GM18873 (cell line): ENCODE data around the gene PDIA6.
"Not testable (repeated sequence)": the region's sequence is repeated elsewhere in the genome, so short reads cannot be mapped to it uniquely, and the experiment has no call there.

Source experiments
- ATAC-seq: cut with Tn5 transposase; IDR thresholded peaks from one replicate; pipeline ENCODE4 v1.9.1; 2021; ENCODE audit warnings: mild to moderate bottlenecking, moderate library complexity, moderate number of reproducible peaks; ENCODE audit not compliant: unreplicated experiment, low FRiP score

The PDIA6 gene

DNA sequence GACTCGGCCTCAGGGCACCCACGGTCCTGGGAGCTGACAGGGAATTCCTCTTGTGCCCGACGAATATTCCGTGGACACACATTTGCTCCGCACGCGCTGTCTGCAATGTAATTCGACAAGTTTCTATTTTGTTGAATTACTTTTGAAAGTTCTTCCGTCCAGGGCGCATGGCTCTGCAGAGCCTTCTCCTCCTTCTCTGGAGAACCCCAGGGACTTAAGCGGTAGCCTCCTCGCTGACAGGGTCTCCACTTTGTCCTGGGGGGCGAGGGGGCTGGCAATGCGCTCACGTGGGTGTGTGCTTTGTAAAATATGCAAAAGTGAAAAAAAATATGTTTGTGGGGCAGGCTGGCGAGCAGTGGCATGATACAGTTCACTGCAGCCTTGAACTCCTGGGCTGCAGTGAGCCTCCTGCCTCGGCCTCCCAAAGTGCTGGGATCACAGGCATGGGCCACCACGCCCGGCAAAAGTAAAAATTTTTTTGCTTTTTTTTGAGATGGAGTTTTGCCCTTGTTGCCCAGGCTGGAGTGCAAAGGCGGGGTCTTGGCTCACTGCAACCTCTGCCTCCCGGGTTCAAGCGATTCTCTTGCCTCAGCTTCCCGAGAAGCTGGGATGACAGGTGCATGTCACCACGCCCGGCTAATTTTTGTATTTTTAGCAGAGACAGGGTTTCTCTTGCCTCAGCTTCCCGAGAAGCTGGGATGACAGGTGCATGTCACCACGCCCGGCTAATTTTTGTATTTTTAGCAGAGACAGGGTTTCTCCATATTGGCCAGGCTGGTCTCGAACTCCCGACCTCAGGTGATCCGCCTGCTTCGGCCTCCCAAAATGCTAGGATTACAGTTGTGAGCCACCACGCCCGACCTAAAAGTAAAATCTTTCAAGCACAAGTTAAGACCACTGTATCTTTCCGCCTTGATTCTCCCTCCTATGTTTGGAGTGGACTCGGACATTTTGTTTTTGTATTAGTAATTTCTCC lies 866 bp upstream of the PDIA6 start:
- ATAC-seq = not testable (repeated sequence)

DNA sequence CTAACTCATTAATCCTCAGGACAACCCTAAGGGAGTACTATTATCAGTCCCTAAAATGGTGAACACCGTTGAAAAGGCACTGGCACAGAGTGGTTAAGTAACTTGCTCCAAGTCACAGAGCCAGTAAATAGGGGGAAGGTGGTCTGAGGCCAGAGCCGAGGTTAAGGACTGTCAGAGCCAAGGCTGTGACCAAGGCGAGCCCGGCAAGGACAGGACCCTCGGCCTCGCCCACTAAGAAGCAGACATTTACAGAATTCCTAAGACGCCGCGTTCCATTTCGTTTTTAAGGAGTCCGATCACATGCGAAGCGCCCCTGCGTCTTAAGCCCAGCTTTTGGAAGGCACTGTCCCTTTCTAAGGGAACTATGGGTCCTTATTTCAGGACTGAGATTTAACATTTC lies 1.1 kb downstream of the PDIA6 start:
- ATAC-seq = no peak

DNA sequence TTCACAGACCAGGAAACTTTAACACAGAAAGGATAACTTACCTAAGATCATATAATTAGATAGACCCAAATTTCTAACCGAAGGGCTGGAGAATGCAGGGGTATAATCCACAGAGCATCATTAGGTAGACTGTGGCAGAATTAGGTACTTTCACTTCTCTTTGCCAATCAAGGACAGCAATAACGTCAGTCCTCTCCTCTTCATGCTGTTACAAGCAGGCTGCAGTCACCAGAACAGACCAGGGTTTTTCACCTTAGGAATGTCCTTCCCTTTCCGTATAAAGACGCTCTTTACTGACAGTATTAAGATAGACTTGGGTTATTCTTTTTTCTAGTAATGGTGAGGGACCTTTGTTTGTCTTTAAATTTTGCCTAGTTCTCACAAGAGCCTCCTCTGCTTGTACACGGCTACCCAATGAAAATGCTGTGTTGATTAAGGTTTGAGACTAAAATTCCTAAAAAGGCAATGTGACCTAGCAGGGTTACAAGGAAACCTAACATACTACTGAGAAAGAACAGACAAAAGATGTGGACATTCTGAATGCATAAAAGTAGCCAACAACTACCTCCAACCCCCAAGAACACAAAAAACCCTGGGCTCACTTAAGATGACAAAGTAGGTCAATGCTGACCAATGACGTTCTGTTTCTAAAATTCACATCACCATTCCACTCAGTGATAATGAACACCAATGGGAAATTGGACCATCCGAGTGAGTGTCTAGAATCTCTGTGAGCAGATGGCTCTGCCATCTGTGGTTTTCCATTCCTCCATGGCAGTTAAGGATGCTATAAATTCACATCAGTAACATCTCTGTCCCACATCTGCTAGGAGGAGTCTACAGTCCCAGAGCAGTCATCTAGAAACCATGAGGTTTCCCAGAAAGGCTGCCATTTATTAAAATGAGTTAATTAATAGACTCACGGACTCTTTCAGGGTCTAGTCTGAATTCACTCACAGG lies 2.1 kb downstream of the PDIA6 start:
- peak; percentile 33 for ATAC-seq

DNA sequence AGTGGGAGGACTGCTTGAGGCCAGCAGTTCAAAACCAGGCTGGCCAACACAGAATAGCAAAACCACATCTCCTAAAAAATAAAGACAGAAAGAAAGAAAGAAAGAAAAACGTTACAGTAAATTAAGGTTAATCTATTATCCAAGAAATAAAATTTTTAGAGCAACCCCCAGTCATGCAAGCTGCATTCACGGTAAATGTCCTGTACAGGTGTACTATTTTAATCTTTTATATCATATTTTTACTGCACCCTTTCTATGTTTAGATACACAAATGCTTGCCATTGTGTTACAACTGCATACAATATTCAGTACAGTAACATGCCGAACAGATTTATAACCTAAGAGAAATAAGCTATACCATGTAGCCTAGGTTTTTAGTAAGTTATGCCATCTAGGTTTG lies 6.0 kb downstream of the PDIA6 start:
- no peak for ATAC-seq

DNA sequence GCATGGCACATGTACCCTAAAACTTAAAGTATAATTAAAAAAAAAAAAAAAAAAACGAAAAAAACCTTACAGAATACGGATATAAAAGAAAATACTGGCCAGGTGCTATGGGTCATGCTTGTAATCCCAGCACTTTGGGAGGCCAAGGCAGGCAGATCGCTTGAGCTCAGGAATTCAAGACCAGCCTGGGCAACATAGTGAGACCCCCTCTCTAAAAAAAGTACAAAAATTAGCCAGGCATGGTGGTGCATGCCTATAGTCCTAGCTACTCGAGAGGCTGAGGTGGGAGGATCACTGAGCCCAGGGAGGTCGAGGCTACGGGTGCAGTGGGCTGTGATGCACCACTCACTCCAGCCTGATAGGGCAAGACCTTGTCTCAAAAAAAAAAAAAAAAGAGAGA lies 6.6 kb downstream of the PDIA6 start:
- ATAC-seq = not testable (repeated sequence)

DNA sequence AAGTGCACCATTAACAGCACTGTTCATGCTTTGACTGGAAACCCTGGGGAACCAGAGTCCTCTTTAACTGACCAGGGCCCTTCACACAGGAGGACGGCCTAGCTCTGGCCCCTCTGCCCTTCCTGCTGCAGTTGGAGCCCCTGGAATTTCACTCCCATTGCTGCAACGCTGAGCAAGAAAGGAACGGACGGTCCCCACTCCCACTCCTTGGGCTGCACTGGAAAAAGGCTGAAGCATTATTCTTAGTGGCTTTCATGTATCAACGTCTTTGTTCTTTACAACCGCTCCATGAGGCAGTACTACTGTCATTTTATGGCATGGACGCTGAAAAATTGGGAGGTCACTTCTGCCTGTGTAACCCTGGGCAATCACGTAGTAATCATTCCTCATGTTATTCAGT lies 9.9 kb downstream of the PDIA6 start:
- no peak for ATAC-seq

DNA sequence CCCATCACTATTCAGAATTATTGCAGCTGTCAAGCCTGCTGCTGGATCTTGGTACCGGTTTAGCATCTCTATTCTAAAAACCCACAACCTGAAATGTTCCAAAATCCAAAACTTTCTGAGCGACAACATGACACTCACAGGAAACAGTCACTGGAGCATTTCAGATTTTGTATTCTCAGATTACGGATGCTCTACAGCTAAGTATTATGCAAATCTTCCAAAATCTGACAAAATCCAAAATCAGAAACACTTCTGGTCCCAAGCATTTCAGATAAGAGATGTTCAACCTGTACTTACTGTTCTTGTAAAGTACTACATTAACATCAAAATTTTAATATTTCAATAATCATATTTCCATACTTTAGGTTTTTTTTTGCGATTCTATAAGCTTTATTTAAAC lies 12.4 kb downstream of the PDIA6 start:
- no peak for ATAC-seq

DNA sequence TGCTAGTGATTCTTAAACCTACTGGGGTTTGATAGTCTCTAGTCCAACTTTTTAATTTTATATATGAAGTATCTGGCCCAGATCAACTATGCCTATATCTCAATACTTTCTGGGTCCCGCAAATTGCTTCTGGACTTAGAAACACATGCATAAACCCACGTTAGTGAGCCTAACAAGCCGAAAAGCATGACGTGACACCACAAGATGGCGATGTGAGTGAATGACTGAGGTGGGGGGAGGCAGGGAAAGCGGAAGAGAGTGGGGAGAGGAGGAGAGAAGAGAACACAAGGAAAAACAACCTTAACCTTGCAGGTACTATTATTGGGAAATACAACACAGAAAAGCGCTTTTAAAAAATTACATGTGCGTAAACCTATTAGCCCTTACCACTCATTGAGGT lies 13.8 kb downstream of the PDIA6 start:
- no peak for ATAC-seq

DNA sequence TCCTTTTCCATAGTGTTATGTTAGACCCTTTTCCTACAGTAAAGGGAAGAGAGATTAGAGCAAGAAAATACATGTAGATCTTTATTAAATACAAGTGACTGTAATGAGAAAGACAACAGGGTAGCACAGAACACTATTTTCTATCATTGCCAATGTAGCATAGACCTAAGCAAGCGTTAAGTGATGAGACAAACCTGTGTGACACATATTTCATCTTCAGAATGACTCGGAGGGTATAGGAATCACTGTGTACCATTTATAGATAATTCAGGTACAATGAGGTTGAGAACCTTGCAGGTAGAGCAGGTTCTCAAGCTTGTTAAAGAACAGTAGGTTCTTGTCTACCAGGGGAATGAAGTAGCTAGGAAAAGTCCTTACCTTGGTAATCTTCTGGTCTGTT lies 15.9 kb downstream of the PDIA6 start:
- no peak for ATAC-seq

DNA sequence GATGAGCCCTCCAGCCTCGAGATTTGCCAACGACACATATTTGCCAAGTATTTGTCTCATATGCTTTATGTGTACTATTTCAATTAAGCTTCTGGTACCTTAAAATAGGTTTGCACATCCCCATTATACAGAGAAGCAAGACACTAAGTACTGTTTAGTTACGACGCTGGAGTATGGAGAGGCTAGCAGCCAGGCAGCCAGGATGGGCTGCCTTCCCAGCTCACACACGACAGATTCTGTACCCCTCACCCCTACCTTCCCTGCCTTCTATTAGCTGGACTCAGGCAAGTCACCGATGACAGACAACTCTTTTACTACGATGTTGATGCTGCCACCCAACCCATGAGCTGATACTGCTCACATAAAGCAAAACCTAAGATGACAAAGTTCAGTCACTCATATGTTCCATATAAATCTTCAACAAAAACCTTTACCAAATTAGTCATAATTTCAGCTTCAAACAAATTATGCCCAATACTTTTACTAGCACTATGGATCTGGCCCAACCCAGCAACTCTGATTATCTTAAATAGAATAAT lies 17.0 kb downstream of the PDIA6 start:
- no peak for ATAC-seq

DNA sequence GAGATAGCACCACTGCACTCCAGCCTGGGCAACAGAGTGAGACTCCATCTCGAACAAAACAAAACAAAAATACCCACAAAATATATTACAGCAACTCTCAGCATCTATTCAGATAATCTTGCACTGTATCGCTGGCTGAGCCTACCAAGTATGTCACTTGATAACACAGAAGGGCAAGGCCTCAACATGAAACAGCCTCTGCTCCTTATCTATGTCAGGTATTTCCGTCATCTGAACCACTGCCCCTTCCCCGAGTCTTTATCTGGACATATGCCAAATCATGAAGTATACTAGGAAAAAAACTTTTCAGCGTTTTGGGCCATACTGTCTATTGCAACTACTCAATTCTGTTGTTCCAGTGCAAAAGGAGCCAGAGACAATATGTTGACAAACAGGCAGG lies 17.7 kb downstream of the PDIA6 start:
- no peak for ATAC-seq

DNA sequence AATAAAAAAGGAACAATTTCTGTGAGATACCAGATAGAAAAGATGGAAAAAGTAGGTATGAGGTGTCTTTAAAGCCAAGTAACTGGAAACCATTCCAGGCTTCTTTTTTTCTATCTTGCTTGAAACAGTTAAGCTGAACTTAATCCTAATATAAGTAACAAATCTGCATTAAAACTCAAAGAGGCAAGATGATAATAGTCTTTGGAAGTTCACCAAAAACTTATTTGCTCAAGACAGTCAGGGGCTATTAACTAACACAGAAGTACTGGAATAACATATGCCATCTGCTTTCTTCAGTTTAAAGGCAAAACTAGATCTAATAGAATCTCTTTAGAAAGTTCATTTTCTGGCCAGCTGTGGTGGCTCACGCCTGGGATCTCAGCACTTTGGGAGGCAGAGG lies 18.8 kb downstream of the PDIA6 start:
- no peak for ATAC-seq

DNA sequence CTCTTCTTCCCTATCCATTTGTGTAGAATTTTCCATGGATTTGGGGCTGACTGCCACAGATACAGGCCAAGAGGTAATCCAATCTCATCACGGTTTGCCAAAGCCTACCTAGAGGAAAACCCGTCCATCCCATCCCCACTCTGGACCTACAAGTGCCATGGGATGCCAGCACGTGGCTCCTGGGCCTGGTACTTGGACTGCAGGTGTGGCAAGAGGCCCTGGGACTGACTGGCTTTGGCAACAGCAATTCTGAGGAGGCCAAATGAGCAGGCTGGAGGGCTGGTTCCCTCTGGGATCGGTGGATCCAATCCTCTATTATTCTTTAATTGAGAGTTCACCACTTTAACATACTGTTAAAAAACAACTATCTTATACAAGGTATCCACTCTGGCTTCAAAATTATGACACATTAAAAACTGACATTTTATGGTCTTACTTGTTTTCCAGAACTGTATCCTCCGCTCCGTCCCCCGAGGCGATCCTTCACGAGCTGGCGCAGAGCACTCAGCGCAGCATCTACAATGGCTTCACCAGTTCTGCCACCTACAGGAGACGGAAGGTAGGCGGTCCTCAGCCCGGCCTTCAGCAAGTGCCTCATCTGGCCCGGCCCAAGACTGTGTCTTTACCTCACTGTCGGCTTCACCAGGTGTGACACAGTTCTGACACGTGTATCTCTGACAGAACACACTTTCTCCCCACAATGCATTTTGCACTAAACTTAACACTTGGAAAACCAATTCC lies 19.8 kb downstream of the PDIA6 start:
- no peak for ATAC-seq

DNA sequence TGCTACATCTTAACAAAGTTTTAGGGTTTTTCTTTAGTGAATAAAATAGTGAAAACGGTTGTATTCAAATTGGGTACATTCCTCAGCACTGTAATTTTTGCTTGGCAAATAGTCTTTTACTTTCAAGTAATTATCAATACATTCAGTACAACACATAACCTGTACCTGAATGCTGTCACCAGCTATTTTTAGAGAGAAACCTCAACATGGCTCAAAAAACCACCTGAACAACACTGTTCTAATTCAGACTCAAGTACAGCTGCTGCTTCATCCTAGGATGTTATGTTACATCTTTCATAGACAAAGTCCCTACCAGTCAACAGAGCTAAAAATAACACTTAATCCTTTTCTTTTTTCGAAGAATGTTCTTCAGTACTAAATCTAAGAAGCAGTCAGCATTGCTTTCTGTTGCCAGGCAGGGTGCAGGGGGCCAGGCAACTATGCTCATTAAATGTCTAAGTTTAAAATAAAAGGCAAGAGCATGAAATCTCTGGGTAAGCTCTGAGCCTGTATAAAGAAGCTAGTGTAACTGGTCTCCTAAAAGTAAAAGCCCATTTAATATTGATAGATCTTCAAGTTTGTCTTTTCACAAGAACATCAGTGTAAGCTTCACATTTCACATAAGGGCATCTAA lies 20.5 kb downstream of the PDIA6 start:
- ATAC-seq = peak; percentile 58

DNA sequence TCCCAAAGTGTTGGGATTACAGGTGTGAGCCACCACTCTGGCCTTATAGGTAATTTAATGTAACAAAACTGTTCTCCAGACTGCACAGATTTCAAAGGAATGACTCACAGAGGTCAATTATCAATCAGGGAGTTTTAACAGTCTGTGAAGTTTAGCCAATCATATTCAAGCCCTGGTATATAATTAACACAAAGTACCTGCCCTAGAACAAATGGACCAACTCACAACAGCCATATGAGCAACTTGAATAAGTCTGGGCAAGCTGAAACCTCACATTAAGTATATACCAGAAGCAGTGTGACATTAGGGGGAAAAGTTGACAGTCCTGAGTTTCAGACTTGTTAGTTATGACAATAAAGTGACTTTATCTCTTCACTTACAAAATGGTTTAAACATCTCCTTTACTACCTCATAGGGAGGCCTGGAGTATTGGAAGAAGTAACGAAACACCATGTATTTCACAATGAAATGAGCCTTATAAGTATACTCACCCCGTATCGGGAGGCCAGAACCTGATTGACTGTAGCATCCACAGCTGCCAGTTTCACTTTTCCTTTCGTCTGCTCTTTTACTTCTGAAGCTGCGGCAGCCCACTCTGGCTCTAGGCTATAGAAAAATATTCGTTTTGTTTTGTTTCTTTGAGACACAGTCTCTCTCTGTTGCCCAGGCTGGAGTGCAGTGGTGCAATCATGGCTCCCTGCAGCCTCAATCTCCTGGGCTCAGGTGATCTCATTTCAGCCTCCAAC lies 22.2 kb downstream of the PDIA6 start:
- peak; percentile 82 for ATAC-seq

DNA sequence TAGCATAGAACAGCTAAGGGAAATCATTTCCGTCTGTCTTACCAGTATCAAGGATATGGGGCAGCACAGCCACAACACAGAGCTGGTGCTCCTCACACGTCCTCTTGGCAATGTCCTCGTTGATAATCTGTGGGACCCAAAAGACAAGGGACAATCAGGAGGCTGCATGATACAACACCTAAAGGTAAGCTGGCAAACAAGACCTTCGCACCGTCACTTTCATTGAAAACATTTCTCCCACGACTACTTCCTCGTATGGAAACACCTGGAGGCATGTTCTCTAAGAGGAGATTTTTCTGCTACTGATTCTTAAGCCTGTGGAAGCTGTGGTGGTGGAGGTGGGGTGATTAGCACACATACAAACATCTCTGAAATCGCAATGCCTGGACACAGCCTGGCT lies 23.7 kb downstream of the PDIA6 start:
- no peak for ATAC-seq

DNA sequence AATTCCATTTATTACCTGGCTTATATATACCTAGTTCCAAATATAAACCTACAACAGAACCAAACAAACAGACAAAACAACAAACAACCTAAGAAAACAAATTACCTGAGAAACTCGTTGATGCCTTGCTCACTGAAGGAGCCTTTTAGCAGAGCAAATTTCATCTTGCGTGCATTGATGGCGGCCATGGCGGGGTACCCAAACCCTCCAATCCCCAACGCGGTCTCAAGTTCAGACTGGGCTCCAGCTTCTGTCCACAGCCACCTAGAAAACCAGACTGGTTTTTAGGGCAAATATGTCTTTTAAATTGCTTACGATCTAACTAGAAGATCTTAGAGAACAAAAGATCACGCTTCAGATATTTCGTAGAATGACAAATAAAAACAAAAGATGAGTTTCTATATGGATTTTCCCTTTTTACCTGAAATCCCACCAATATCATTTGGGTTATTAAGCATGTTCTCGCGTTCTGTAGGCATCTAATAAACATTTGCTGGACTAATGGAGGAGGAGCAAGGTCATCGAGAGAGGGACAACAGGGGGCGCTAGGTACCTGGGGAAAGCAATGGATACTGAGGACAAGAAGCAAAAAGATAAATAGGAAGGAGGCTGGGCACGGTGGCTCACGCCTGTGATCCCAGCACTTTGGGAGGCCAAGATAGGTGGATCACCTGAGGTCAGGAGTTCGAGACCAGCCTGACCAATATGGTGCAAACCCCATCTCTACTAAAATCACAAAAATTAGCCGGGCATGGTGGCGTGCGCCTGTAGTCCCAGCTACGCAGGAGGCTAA lies 25.2 kb downstream of the PDIA6 start:
- ATAC-seq = no peak

DNA sequence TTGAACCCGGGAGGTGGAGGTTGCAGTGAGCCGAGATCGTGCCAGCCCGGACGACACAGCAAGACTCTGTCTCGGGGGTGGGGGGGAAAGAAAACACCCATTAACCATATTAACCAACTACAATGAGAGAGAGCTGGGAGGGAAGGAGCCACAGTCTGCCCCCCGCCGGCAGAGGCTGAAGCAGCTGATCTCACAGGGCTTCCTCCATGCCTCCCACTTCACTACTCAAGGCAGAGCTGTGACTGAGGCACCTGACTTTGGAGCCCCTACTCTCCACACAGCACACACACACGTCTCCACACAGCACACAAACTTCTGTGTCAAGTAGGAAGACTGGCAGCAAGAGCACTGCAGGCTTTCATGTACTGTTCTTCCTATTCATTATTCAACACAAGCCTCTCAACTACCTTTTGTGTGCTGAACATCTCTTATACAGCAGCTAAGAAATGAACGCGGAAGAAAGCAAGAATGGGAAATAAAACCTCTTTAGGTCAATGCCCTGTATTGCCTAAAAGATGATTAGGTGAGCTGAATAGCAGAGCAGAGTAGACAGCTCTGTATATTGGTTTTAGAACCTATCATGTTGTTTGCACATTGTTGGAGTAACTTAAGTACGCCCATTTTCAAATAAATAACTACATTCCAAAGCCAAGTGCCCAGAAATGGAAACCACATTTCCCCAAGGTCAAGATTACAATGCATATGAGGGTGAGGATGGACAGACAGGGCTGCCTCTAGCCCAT lies 26.2 kb downstream of the PDIA6 start:
- no peak for ATAC-seq
